ENCODE data around the gene VTI1A. TPM values are rescaled to one million over a fixed set of nuclear protein-coding genes. Genes with fewer than 3 reads are reported as not detected.

VTI1A gene
- total and polyA plus RNA-seq, 2 of the 13 experiments (the other 11 are each of a cell fraction or from before 2014, with no cell fraction given): 11.7 to 32.7 TPM

DNA sequence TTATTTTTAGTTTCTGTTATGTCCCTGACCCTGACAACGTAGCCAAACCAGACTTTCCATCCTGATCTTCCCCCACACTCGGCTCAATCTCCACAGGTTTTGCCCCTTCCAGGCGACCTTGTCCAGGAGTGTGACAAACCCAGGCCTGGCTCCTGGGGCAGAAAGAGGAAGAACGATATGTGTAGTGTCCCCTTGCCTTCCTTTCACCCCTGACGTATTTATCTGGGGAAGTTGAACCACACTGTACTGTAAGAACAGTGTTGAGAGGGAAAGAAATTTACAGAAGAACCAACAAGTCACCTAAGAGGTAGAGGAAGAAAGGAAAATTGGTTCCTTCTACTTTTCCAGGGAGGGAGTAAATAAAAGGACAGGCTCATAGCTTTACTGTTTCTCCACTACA, 158.0 kb downstream of the VTI1A start:
- no peak for DNase-seq (ENCODE audit: low spot score)
- Histone ChIP-seq H3K4me2 (ENCODE audit: low read depth, low read length) (no peak overlapping the region), H3K9ac (ENCODE audit: insufficient read depth, low read depth, low read length) (no peak overlapping the region), H3K9me3 (ENCODE audit: low read length) (no peaks in the 10 kb centered on the region), H2AFZ (ENCODE audit: low read length) (no peak overlapping the region), H3K27me3 (ENCODE audit: control insufficient read depth in 1 of 2, insufficient read depth in 2 of 2, low read length in 2 of 2) (no peaks in the 10 kb centered on the region), H3K4me3 (replicated peaks in 1 of 3; ENCODE audit: insufficient read depth in 1 of 3, low read depth in 2 of 3, low read length in 3 of 3) (no peak overlapping the region), H3K79me2 (ENCODE audit: insufficient read depth, low read length) (no peaks in the 10 kb centered on the region), H3K27ac (ENCODE audit: extremely low read length, insufficient read depth, low read length) (no peak overlapping the region), H3K36me3 (replicated peaks in 1 of 2; ENCODE audit: control insufficient read depth in 1 of 2, insufficient read depth in 2 of 2, low read length in 2 of 2) (peaks cover 0 to 1% of the 10 kb centered on the region in 2 experiments; a peak in 1 of 5 replicates), H3K4me1 (ENCODE audit: insufficient read depth, low read length) (peaks cover 17% of the 10 kb centered on the region), H4K20me1 (ENCODE audit: insufficient read depth, low read length) (no peaks in the 10 kb centered on the region)
- no peak for ATAC-seq
- BruUV-seq (replicated peaks): no TSS peak
- ChIA-PET POLR2A (no interaction called here), CTCF (ENCODE audit: low intra/inter-chr PET ratio, low total read pairs) (no interaction called here)
- WGBS (ENCODE audit: low lambda C conversion rate): 91% methylated on average over 5 of the region's 5 CpGs
- intact Hi-C loops (cut with micrococcal nuclease; ENCODE audit: unreplicated experiment): no loop called here
- in situ Hi-C loops (cut with HindIII; ENCODE audit: extremely low pct_ligation_motif_present, low pct_unique_long_range_greater_than_20kb): no loop called here
- no peak for FAIRE-seq
- no peak for TF ChIP-seq ZNF335 (CRISPR knock-in tag; IDR thresholded peaks at IDR 0.05)
- TF ChIP-seq NFE2 (CRISPR knock-in tag; IDR thresholded peaks at IDR 0.05): no peak
- TF ChIP-seq ZIK1 (CRISPR knock-in tag; IDR thresholded peaks at IDR 0.05; ENCODE audit: borderline replicate concordance, low read depth): no peak
- TF ChIP-seq HES4 (CRISPR knock-in tag; IDR thresholded peaks at IDR 0.05; ENCODE audit: borderline replicate concordance): no peak
- no peak for TF ChIP-seq RELA (CRISPR knock-in tag; IDR thresholded peaks at IDR 0.05)
- TF ChIP-seq PTBP1 (IDR thresholded peaks at IDR 0.05; ENCODE audit: low read depth, low read length, poor library complexity, severe bottlenecking): no peak
- no peak for TF ChIP-seq ZKSCAN8 (CRISPR knock-in tag; IDR thresholded peaks at IDR 0.05; ENCODE audit: borderline replicate concordance)
- TF ChIP-seq HDAC1 (CRISPR knock-in tag; IDR thresholded peaks at IDR 0.05): no peak
- TF ChIP-seq MIER3 (CRISPR knock-in tag; IDR thresholded peaks at IDR 0.05; ENCODE audit: borderline replicate concordance): no peak
- TF ChIP-seq JUN (CRISPR knock-in tag; IDR thresholded peaks at IDR 0.05): no peak
- TF ChIP-seq THAP7 (CRISPR knock-in tag; IDR thresholded peaks at IDR 0.05): no peak

Measured in HepG2 (cell line).